Measurements from ENCODE around the gene ZMIZ1.

Gene ZMIZ1

GRCh38 chr10:79127151-79127961 lies 58.6 kb downstream of the ZMIZ1 start:
- no peak for DNase-seq

GRCh38 chr10:79128241-79128922 lies 59.6 kb downstream of the ZMIZ1 start:
- DNase-seq, result no peak

GRCh38 chr10:79128923-79129305 lies 60.1 kb downstream of the ZMIZ1 start:
- no peak for DNase-seq

GRCh38 chr10:79129361-79129997 lies 60.7 kb downstream of the ZMIZ1 start:
- DNase-seq, result no peak

- no peak for DNase-seq
Measured at GRCh38 chr10:79130255-79130654, 61.5 kb downstream of the ZMIZ1 start.

- DNase-seq, result no peak
Measured at GRCh38 chr10:79130846-79131245, 62.1 kb downstream of the ZMIZ1 start.

GRCh38 chr10:79131836-79132631 lies 63.3 kb downstream of the ZMIZ1 start:
- no peak for DNase-seq

GRCh38 chr10:79132681-79133381 lies 64.1 kb downstream of the ZMIZ1 start:
- DNase-seq, result no peak

- DNase-seq, result no peak
Measured at GRCh38 chr10:79133416-79133815, 64.7 kb downstream of the ZMIZ1 start.

GRCh38 chr10:79135790-79136189 lies 67.0 kb downstream of the ZMIZ1 start:
- no peak for DNase-seq

GRCh38 chr10:79136236-79137005 lies 67.7 kb downstream of the ZMIZ1 start:
- no peak for DNase-seq

GRCh38 chr10:79137300-79137756 lies 68.6 kb downstream of the ZMIZ1 start:
- no peak for DNase-seq

- DNase-seq, result peak; percentile 61
Measured at GRCh38 chr10:79137826-79138225, 69.1 kb downstream of the ZMIZ1 start.

GRCh38 chr10:79138449-79139123 lies 69.8 kb downstream of the ZMIZ1 start:
- no peak for DNase-seq

GRCh38 chr10:79139124-79139835 lies 70.5 kb downstream of the ZMIZ1 start:
- DNase-seq, result no peak

GRCh38 chr10:79140085-79140793 lies 71.5 kb downstream of the ZMIZ1 start:
- no peak for DNase-seq

- DNase-seq, result no peak
Measured at GRCh38 chr10:79140855-79141254, 72.1 kb downstream of the ZMIZ1 start.

GRCh38 chr10:79142064-79142491 lies 73.3 kb downstream of the ZMIZ1 start:
- DNase-seq, result no peak

GRCh38 chr10:79142522-79143309 lies 74.0 kb downstream of the ZMIZ1 start:
- DNase-seq, result no peak

Data from activated CD4-positive, alpha-beta T cell treated with anti-CD3 and anti-CD28 coated beads, Interleukin-2, amount 50 U/mL, for 16 hours (primary cell).